Left lung (tissue), 10 donors: ENCODE data around the gene COL1A1. TPM values are rescaled to one million over a fixed set of nuclear protein-coding genes. Genes with fewer than 3 reads are reported as not detected.

Experiments
- ATAC-seq: fragments of 200-7000 bp; cut with Tn5 transposase; one replicate; pipeline ENCODE4 v1.9.1; 2020; ENCODE audit warnings: moderate library complexity
- DNase-seq, 4 donors: peaks; one replicate each; pipeline ENCODE4 v3.0.0-alpha.2; 2013 to 2020
- H3K27ac ChIP-seq, 2 donors: fragments of 200-600 bp; sonication (generic) in 1 of 2; one replicate each; pipeline versions ENCODE4 v1.5.0 to v1.8.0; 2020 to 2021
- H3K27me3 ChIP-seq, 2 donors: fragments of 200-600 bp; sonication (generic) in 1 of 2; one replicate each; pipeline versions ENCODE4 v1.5.0 to v1.8.0; 2020 to 2021
- H3K36me3 ChIP-seq, 2 donors: fragments of 200-600 bp; sonication (generic) in 1 of 2; one replicate each; pipeline versions ENCODE4 v1.5.0 to v1.8.0; 2020 to 2021
- H3K4me1 ChIP-seq, 2 donors: fragments of 200-600 bp; one replicate each; pipeline ENCODE4 v1.8.0; 2021
- H3K4me3 ChIP-seq, 2 donors: fragments of 200-600 bp; sonication (generic) in 1 of 2; one replicate each; pipeline versions ENCODE4 v1.5.0 to v1.8.0; 2020 to 2021; ENCODE audit warnings: mild to moderate bottlenecking in 1 of 2
- H3K9me3 ChIP-seq, 2 donors: fragments of 200-600 bp; sonication (generic) in 1 of 2; one replicate each; pipeline versions ENCODE4 v1.5.0 to v1.8.0; 2020 to 2021
- intact Hi-C, 2 donors: fragments of 100-400 bp; cut with DNase I; formaldehyde crosslinking; loops; one replicate each; pipeline versions ENCODE4 v1.11.2 to v1.14.2; 2022
- polyA plus RNA-seq, 6 donors: library from polyadenylated mRNA; unstranded; fragments of 120-200 nt; gene quantifications; one replicate each; pipeline ENCODE4 v1.2.1, GENCODE V29; 2013; ENCODE audit not compliant: insufficient read length in 6 of 6
- total RNA-seq, 2 donors: library from RNA; stranded (reverse); fragmentation: NEBNext Ultra II Directional; extraction: Animal tissue kit (Norgen Biotek cat#: 25700); gene quantifications; one replicate each; pipeline ENCODE4 v1.2.1, GENCODE V29; 2021
- TF ChIP-seq, protein P1 (sequence below), 2 donors: fragments of 200-600 bp; sonication (generic) in 1 of 2; IDR thresholded peaks; one replicate each; pipeline versions ENCODE4 v1.5.0 to v1.8.0; 2021; ENCODE audit warnings: antibody characterized with exemption in 2 of 2
- donor health status: DM: no; HTN: yes; CAD: no.
- donor health status: DM: no; HTN: no; CAD: no.

The COL1A1 gene
- total and polyA plus RNA-seq, 8 donors, result 421 to 4,830 (median 675) TPM

GRCh38 chr17:50184611-50185398 lies 16.6 kb downstream of the COL1A1 start:
- ATAC-seq (peak; percentile 5), DNase-seq (peak in 1 of 4 donors; percentile 81)
- TF ChIP-seq, protein P1, sequence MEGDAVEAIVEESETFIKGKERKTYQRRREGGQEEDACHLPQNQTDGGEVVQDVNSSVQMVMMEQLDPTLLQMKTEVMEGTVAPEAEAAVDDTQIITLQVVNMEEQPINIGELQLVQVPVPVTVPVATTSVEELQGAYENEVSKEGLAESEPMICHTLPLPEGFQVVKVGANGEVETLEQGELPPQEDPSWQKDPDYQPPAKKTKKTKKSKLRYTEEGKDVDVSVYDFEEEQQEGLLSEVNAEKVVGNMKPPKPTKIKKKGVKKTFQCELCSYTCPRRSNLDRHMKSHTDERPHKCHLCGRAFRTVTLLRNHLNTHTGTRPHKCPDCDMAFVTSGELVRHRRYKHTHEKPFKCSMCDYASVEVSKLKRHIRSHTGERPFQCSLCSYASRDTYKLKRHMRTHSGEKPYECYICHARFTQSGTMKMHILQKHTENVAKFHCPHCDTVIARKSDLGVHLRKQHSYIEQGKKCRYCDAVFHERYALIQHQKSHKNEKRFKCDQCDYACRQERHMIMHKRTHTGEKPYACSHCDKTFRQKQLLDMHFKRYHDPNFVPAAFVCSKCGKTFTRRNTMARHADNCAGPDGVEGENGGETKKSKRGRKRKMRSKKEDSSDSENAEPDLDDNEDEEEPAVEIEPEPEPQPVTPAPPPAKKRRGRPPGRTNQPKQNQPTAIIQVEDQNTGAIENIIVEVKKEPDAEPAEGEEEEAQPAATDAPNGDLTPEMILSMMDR (IDR thresholded peaks at IDR 0.05), result no peak
- intact Hi-C loops, result no loop called here
- peaks cover 0 to 42% of the 10 kb centered on the region in 2 donors for H3K36me3 ChIP-seq
- H3K9me3 ChIP-seq, result no peaks in the 10 kb centered on the region
- no peaks in the 10 kb centered on the region for H3K27me3 ChIP-seq
- H3K4me3 ChIP-seq, result no peak overlapping the region
- peaks cover 0 to 21% of the 10 kb centered on the region in 2 donors for H3K4me1 ChIP-seq
- peak overlapping the region in 1 of 2 donors; percentile 70 for H3K27ac ChIP-seq

DNA sequence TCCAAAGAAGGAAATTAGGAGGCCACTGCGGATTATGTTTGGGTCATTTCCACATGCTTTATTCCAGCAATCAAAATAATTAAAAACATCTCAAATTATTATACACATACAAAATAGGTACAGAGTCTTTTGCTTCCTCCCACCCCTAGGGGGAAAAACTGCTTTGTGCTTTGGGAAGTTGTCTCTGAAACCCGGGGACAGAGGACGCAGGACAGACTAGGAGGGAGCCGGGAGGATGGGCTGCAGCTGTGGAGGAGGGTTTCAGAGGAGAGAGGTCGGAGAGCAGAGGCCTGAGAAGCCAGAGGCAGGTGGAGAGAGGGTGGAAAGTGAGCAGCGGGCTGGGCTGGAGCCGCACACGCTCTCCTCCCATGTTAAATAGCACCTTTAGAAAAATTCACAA lies 17.4 kb downstream of the COL1A1 start:
- peaks cover 0 to 21% of the 10 kb centered on the region in 2 donors for H3K4me1 ChIP-seq
- ATAC-seq, result peak; percentile 2
- H3K27ac ChIP-seq, result peak overlapping the region in 1 of 2 donors; percentile 70
- DNase-seq, result peak in 1 of 4 donors; percentile 28
- no peaks in the 10 kb centered on the region for H3K9me3 ChIP-seq
- H3K4me3 ChIP-seq, result peak overlapping the region in 1 of 2 donors; percentile 4
- no peaks in the 10 kb centered on the region for H3K27me3 ChIP-seq
- TF ChIP-seq, protein P1 (IDR thresholded peaks at IDR 0.05), result no peak
- intact Hi-C loops, result no loop called here
- peaks cover 0 to 37% of the 10 kb centered on the region in 2 donors for H3K36me3 ChIP-seq

- no peak for ATAC-seq
- Histone ChIP-seq H3K4me1 (peaks cover 2 to 27% of the 10 kb centered on the region in 2 donors), H3K4me3 (peak overlapping the region in 1 of 2 donors; percentile 4), H3K9me3 (no peaks in the 10 kb centered on the region), H3K27me3 (no peaks in the 10 kb centered on the region), H3K27ac (peak overlapping the region in 1 of 2 donors; percentile 70), H3K36me3 (peaks cover 0 to 32% of the 10 kb centered on the region in 2 donors)
- peak in 1 of 4 donors; percentile 69 for DNase-seq
- intact Hi-C loops, result no loop called here
- TF ChIP-seq, protein P1 (IDR thresholded peaks at IDR 0.05), result no peak
Observed at GRCh38 chr17:50183421-50183994, 17.9 kb downstream of the COL1A1 start.

DNA sequence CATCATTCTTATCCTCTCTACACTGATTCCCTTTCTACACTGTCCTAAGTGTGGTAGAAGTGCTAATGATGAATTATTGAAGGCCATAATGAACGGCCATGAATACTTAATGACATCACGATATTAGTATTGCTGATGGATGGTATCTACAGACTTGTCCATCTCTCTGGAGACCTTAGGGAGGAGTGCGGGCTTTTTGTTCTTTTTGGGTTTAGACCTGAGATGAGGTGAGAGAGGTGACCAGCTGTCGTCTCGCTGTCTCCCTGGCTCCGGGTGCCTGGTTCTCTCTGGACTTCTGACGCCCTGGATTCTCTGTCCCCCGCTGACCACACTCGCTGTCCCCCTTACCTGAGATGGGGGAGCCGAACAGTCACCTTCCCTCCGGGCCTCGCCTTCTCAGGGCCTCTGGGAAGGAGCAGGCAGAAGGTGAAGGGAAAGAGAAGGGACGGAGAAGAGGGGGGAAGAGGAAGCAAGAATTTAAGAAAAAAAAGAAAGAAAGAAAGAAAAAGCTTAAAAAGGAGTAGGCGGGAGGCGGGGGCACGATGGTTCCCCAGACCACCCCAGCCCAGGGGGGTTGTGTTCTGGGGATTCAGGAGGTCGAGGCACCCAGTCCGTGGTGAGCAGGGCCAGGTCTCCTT lies 18.5 kb downstream of the COL1A1 start:
- TF ChIP-seq, protein P1 (IDR thresholded peaks at IDR 0.05), result no peak
- no peak for ATAC-seq
- peak in 1 of 4 donors; percentile 43 for DNase-seq
- H3K4me1 ChIP-seq, result peaks cover 8 to 33% of the 10 kb centered on the region in 2 donors
- intact Hi-C loops, result no loop called here
- no peak overlapping the region for H3K27ac ChIP-seq
- H3K9me3 ChIP-seq, result no peaks in the 10 kb centered on the region
- H3K4me3 ChIP-seq, result no peak overlapping the region
- no peaks in the 10 kb centered on the region for H3K27me3 ChIP-seq
- H3K36me3 ChIP-seq, result peaks cover 0 to 26% of the 10 kb centered on the region in 2 donors
